Neural cell (in vitro differentiated cells): Measurements from ENCODE around the gene PALD1. TPM values are rescaled to one million over a fixed set of nuclear protein-coding genes. Genes with fewer than 3 reads are reported as not detected.

Experiments
- H2AFZ ChIP-seq: fragments of 200-600, 300-800 bp; sonication (generic), shearing (Covaris generic); 2 replicates; pipeline ENCODE4 v1.6.0; 2014; ENCODE audit warnings: low read depth, mild to moderate bottlenecking, antibody characterized with exemption, low read length, moderate library complexity
- H3F3A ChIP-seq: fragments of 200-600 bp; shearing (Covaris generic); 2 replicates; pipeline ENCODE4 v1.6.1; 2016; ENCODE audit warnings: mild to moderate bottlenecking, moderate library complexity, mixed read lengths, antibody characterized with exemption, low read length; ENCODE audit not compliant: insufficient read depth, poor library complexity, severe bottlenecking
- H3K27ac ChIP-seq: fragments of 200-600, 300-800 bp; sonication (generic), shearing (Covaris generic); 2 replicates; pipeline ENCODE4 v1.5.1; 2014; ENCODE audit warnings: mild to moderate bottlenecking, low read length, moderate library complexity
- H3K27me3 ChIP-seq: fragments of 300-800, 200-600 bp; sonication (generic), shearing (Covaris generic); 2 replicates; pipeline ENCODE4 v1.6.0; 2014; ENCODE audit warnings: mild to moderate bottlenecking, low read depth, low read length, moderate library complexity; ENCODE audit not compliant: insufficient read depth
- H3K36me3 ChIP-seq: fragments of 300-800, 200-600 bp; sonication (generic), shearing (Covaris generic); 2 replicates; pipeline ENCODE4 v1.5.1; 2014; ENCODE audit warnings: mild to moderate bottlenecking, antibody characterized with exemption, low read length, moderate library complexity; ENCODE audit not compliant: insufficient read depth
- H3K4me2 ChIP-seq: fragments of 300-800, 200-600 bp; sonication (generic), shearing (Covaris generic); 2 replicates; pipeline ENCODE4 v1.6.0; 2014; ENCODE audit warnings: mild to moderate bottlenecking, low read length
- H3K4me3 ChIP-seq: fragments of 300-800, 200-600 bp; sonication (generic), shearing (Covaris generic); 2 replicates; pipeline ENCODE4 v1.5.1; 2014; ENCODE audit warnings: mild to moderate bottlenecking, low read length, moderate library complexity
- H3K79me2 ChIP-seq: fragments of 200-600 bp; shearing (Covaris generic); replicated peaks from 2 replicates; pipeline ENCODE4 v1.6.0; 2014; ENCODE audit warnings: mild to moderate bottlenecking, low read length, moderate library complexity; ENCODE audit not compliant: insufficient read depth
- H3K9ac ChIP-seq: fragments of 300-800, 200-600 bp; sonication (generic), shearing (Covaris generic); 2 replicates; pipeline ENCODE4 v1.6.1; 2016; ENCODE audit warnings: mild to moderate bottlenecking, low read length, mixed read lengths
- H3K9me2 ChIP-seq: fragments of 200-600 bp; shearing (Covaris generic); 2 replicates; pipeline ENCODE4 v1.6.1; 2016; ENCODE audit warnings: mild to moderate bottlenecking, low read length, mixed read lengths; ENCODE audit not compliant: insufficient read depth
- H3K9me3 ChIP-seq: fragments of 200-600, 300-800 bp; sonication (generic), shearing (Covaris generic); 2 replicates; pipeline ENCODE4 v1.6.1; 2016; ENCODE audit warnings: mild to moderate bottlenecking, mixed run types, low read length, moderate library complexity, mixed read lengths
- H4K20me1 ChIP-seq: fragments of 200-600 bp; shearing (Covaris generic); 2 replicates; pipeline ENCODE4 v1.6.1; 2016; ENCODE audit warnings: mild to moderate bottlenecking, mixed run types; ENCODE audit not compliant: insufficient read depth
- CTCF ChIP-seq: fragments of 450-650 bp; IDR thresholded peaks from 2 replicates; pipeline ENCODE4 v1.5.1; 2014; ENCODE audit warnings: antibody characterized with exemption, mild to moderate bottlenecking, moderate library complexity; ENCODE audit not compliant: poor library complexity, severe bottlenecking
- EP300 ChIP-seq: fragments of 450-650 bp; conservative IDR thresholded peaks from 2 replicates; pipeline ENCODE4 v1.6.1; 2014; ENCODE audit warnings: antibody characterized with exemption, mild to moderate bottlenecking, moderate library complexity; ENCODE audit not compliant: poor library complexity, severe bottlenecking
- EZH2 ChIP-seq: fragments of 200-600, 300-800 bp; shearing (Covaris generic), sonication (generic); IDR thresholded peaks from 2 replicates; pipeline ENCODE4 v1.6.1; 2014; ENCODE audit warnings: antibody characterized with exemption, low read length, borderline replicate concordance, mild to moderate bottlenecking; ENCODE audit not compliant: insufficient read depth, poor library complexity, severe bottlenecking
- MXI1 ChIP-seq: fragments of 450-650 bp; conservative IDR thresholded peaks from 2 replicates; pipeline ENCODE4 v1.6.1; 2014; ENCODE audit warnings: antibody characterized with exemption, mild to moderate bottlenecking; ENCODE audit not compliant: poor library complexity, severe bottlenecking
- POLR2AphosphoS5 ChIP-seq: IDR thresholded peaks from 2 replicates; pipeline ENCODE4 v1.6.1; 2012
- RAD21 ChIP-seq: fragments of 450-650 bp; conservative IDR thresholded peaks from 2 replicates; pipeline ENCODE4 v1.6.1; 2014; ENCODE audit warnings: antibody characterized with exemption, mild to moderate bottlenecking, moderate library complexity
- SMC3 ChIP-seq: fragments of 450-650 bp; conservative IDR thresholded peaks from 2 replicates; pipeline ENCODE4 v1.6.1; 2014; ENCODE audit warnings: antibody characterized with exemption, mild to moderate bottlenecking, moderate library complexity; ENCODE audit not compliant: poor library complexity
- TAF1 ChIP-seq: IDR thresholded peaks from 2 replicates; pipeline ENCODE4 v1.6.1; 2012; ENCODE audit warnings: low read depth
- polyA plus RNA-seq: library from polyadenylated mRNA; depleted of rRNA; stranded (reverse); fragments of >200 nt; gene quantifications from 2 replicates; pipeline ENCODE4 v1.2.3, GENCODE V29; 2014
- TF ChIP-seq, protein P1 (sequence below): IDR thresholded peaks from 2 replicates; pipeline ENCODE4 v1.6.1; 2012; ENCODE audit warnings: borderline replicate concordance

PALD1 gene
- polyA plus RNA-seq, 1 donor from 2014 or later: 1.1 TPM

GRCh38 chr10:70576803-70577517 is 98.4 kb downstream of the PALD1 start:
- H4K20me1 ChIP-seq: no peaks in the 10 kb centered on the region
- no peaks in the 10 kb centered on the region for H3K9me2 ChIP-seq
- H3K4me2 ChIP-seq: no peak overlapping the region
- no peak overlapping the region for H3K9ac ChIP-seq
- H3K27me3 ChIP-seq: no peaks in the 10 kb centered on the region
- H3K36me3 ChIP-seq: no peaks in the 10 kb centered on the region
- H3K9me3 ChIP-seq: no peaks in the 10 kb centered on the region
- no peaks in the 10 kb centered on the region for H3K79me2 ChIP-seq
- TF ChIP-seq CTCF: no peak
- TF ChIP-seq, protein P1, sequence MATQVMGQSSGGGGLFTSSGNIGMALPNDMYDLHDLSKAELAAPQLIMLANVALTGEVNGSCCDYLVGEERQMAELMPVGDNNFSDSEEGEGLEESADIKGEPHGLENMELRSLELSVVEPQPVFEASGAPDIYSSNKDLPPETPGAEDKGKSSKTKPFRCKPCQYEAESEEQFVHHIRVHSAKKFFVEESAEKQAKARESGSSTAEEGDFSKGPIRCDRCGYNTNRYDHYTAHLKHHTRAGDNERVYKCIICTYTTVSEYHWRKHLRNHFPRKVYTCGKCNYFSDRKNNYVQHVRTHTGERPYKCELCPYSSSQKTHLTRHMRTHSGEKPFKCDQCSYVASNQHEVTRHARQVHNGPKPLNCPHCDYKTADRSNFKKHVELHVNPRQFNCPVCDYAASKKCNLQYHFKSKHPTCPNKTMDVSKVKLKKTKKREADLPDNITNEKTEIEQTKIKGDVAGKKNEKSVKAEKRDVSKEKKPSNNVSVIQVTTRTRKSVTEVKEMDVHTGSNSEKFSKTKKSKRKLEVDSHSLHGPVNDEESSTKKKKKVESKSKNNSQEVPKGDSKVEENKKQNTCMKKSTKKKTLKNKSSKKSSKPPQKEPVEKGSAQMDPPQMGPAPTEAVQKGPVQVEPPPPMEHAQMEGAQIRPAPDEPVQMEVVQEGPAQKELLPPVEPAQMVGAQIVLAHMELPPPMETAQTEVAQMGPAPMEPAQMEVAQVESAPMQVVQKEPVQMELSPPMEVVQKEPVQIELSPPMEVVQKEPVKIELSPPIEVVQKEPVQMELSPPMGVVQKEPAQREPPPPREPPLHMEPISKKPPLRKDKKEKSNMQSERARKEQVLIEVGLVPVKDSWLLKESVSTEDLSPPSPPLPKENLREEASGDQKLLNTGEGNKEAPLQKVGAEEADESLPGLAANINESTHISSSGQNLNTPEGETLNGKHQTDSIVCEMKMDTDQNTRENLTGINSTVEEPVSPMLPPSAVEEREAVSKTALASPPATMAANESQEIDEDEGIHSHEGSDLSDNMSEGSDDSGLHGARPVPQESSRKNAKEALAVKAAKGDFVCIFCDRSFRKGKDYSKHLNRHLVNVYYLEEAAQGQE: no peak
- TF ChIP-seq RAD21: no peak
- no peak for TF ChIP-seq EZH2
- TF ChIP-seq SMC3: no peak
- no peak for TF ChIP-seq POLR2AphosphoS5
- TF ChIP-seq EP300: no peak
- TF ChIP-seq MXI1: no peak
- no peak for TF ChIP-seq TAF1
- H3K27ac ChIP-seq: no peak overlapping the region
- H2AFZ ChIP-seq: no peak overlapping the region
- no peak overlapping the region for H3K4me3 ChIP-seq
- no peaks in the 10 kb centered on the region for H3F3A ChIP-seq

GRCh38 chr10:70578371-70578947 is 99.9 kb downstream of the PALD1 start:
- H3K9me3 ChIP-seq: no peaks in the 10 kb centered on the region

More at GRCh38 chr10:70578371-70578947, 99.9 kb downstream of the PALD1 start:
- Histone ChIP-seq H3K27ac (no peak overlapping the region), H3K27me3 (no peaks in the 10 kb centered on the region), H3K4me2 (no peak overlapping the region), H3K4me3 (no peak overlapping the region), H2AFZ (no peak overlapping the region), H3K79me2 (no peaks in the 10 kb centered on the region), H3K9ac (no peak overlapping the region), H3K36me3 (no peaks in the 10 kb centered on the region), H3F3A (no peaks in the 10 kb centered on the region), H4K20me1 (no peaks in the 10 kb centered on the region), H3K9me2 (no peaks in the 10 kb centered on the region)
- no peak for TF ChIP-seq EZH2
- no peak for TF ChIP-seq TAF1
- TF ChIP-seq, protein P1: no peak
- TF ChIP-seq RAD21: no peak
- TF ChIP-seq CTCF: no peak
- TF ChIP-seq EP300: no peak
- no peak for TF ChIP-seq MXI1
- TF ChIP-seq SMC3: no peak
- no peak for TF ChIP-seq POLR2AphosphoS5
